MM.1S (cell line): ENCODE results near the gene ARL3.

Experiments
- DNase-seq: peaks from one replicate; pipeline ENCODE4 v3.0.0-alpha.2; 2015
- H2AFZ ChIP-seq: fragments of 300-600 bp; sonication (generic); 2 replicates; pipeline ENCODE4 v1.6.0; 2016; ENCODE audit warnings: antibody characterized with exemption, low read length
- H3F3A ChIP-seq: fragments of 300-600 bp; sonication (generic); 2 replicates; pipeline ENCODE4 v1.6.1; 2016; ENCODE audit warnings: mild to moderate bottlenecking, antibody characterized with exemption, low read length, moderate library complexity, mixed read lengths; ENCODE audit not compliant: insufficient read depth
- H3K27ac ChIP-seq: fragments of 300-600 bp; sonication (generic); 2 replicates; pipeline ENCODE4 v1.5.1; 2016; ENCODE audit warnings: mild to moderate bottlenecking, low read length
- H3K27me3 ChIP-seq: fragments of 300-600 bp; sonication (generic); replicated peaks from 2 replicates; pipeline ENCODE4 v1.6.0; 2016; ENCODE audit warnings: low read length; ENCODE audit not compliant: insufficient read depth
- H3K36me3 ChIP-seq: fragments of 300-600 bp; sonication (generic); replicated peaks from 2 replicates; pipeline ENCODE4 v1.6.1; 2016; ENCODE audit warnings: mild to moderate bottlenecking, low read length, mixed read lengths; ENCODE audit not compliant: insufficient read depth
- H3K4me1 ChIP-seq: fragments of 300-600 bp; sonication (generic); 2 replicates; pipeline ENCODE4 v1.6.1; 2016; ENCODE audit warnings: low read length, mixed read lengths
- H3K4me2 ChIP-seq: fragments of 300-600 bp; sonication (generic); 2 replicates; pipeline ENCODE4 v1.6.0; 2016; ENCODE audit warnings: low read depth, low read length
- H3K4me3 ChIP-seq: fragments of 300-600 bp; sonication (generic); 2 replicates; pipeline ENCODE4 v1.5.1; 2016; ENCODE audit warnings: low read length, mixed read lengths
- H3K79me2 ChIP-seq: fragments of 300-600 bp; sonication (generic); 2 replicates; pipeline ENCODE4 v1.6.1; 2016; ENCODE audit warnings: mixed run types, low read length, mixed read lengths
- H3K9ac ChIP-seq: fragments of 300-600 bp; sonication (generic); 2 replicates; pipeline ENCODE4 v1.6.1; 2016; ENCODE audit warnings: low read length, mixed read lengths
- H3K9me2 ChIP-seq: fragments of 300-600 bp; sonication (generic); replicated peaks from 2 replicates; pipeline ENCODE4 v1.6.1; 2016; ENCODE audit warnings: mild to moderate bottlenecking, low read length, mixed read lengths; ENCODE audit not compliant: insufficient read depth
- H3K9me3 ChIP-seq: fragments of 300-600 bp; sonication (generic); replicated peaks from 2 replicates; pipeline ENCODE4 v1.6.1; 2016; ENCODE audit warnings: mild to moderate bottlenecking, low read length, mixed read lengths; ENCODE audit not compliant: insufficient read depth
- H4K20me1 ChIP-seq: fragments of 300-600 bp; sonication (generic); 2 replicates; pipeline ENCODE4 v1.6.1; 2016; ENCODE audit warnings: mild to moderate bottlenecking, low read length, moderate library complexity, mixed read lengths; ENCODE audit not compliant: insufficient read depth
- CTCF ChIP-seq: fragments of 300-600 bp; sonication (generic); IDR thresholded peaks from 2 replicates; pipeline ENCODE4 v1.5.1; 2016; ENCODE audit warnings: antibody characterized with exemption, low read length, mixed read lengths
- EZH2 ChIP-seq: fragments of 300-600 bp; sonication (generic); optimal IDR thresholded peaks from 2 replicates; pipeline ENCODE3; 2017; ENCODE audit warnings: low read depth, mild to moderate bottlenecking, antibody characterized with exemption, low read length, mixed read lengths
- EZH2phosphoT487 ChIP-seq: fragments of 300-600 bp; sonication (generic); IDR thresholded peaks from 2 replicates; pipeline ENCODE4 v1.6.1; 2018; ENCODE audit warnings: antibody characterized with exemption, low read length

The ARL3 gene

GRCh38 chr10:102646610-102647442, 67.4 kb downstream of the ARL3 start:
- Histone ChIP-seq H3K27ac (peak overlapping the region; percentile 94; the same call in 1 of the 2 replicates), H3K36me3 (no peaks in the 10 kb centered on the region), H3K79me2 (peaks cover 82% of the 10 kb centered on the region), H3K4me3 (peak overlapping the region; percentile 94), H3F3A (peaks cover 24% of the 10 kb centered on the region), H3K9ac (peak overlapping the region; percentile 94), H3K9me2 (no peaks in the 10 kb centered on the region), H2AFZ (no peak overlapping the region), H3K4me2 (peak overlapping the region; percentile 85), H3K9me3 (no peaks in the 10 kb centered on the region), H3K27me3 (no peaks in the 10 kb centered on the region), H3K4me1 (peaks cover 51% of the 10 kb centered on the region), H4K20me1 (peaks cover 28% of the 10 kb centered on the region)
- no peak for DNase-seq
- TF ChIP-seq EZH2phosphoT487 (no peak), EZH2 (no peak), CTCF (no peak)

- no peaks in the 10 kb centered on the region for H3K27me3 ChIP-seq
- H2AFZ ChIP-seq: peak overlapping the region; percentile 25; the same call in 1 of the 2 replicates
- peak overlapping the region; percentile 94 for H3K27ac ChIP-seq
- no peaks in the 10 kb centered on the region for H3K9me3 ChIP-seq
- peaks cover 23% of the 10 kb centered on the region for H4K20me1 ChIP-seq
- H3K36me3 ChIP-seq: no peaks in the 10 kb centered on the region
- H3K9me2 ChIP-seq: no peaks in the 10 kb centered on the region
- peak overlapping the region; percentile 94 for H3K9ac ChIP-seq
- no peak for TF ChIP-seq CTCF
- TF ChIP-seq EZH2phosphoT487: no peak
- no peak for TF ChIP-seq EZH2
- peak overlapping the region; percentile 94 for H3K4me3 ChIP-seq
- peak overlapping the region; percentile 85 for H3K4me2 ChIP-seq
- peaks cover 28% of the 10 kb centered on the region for H3F3A ChIP-seq
- peaks cover 42% of the 10 kb centered on the region for H3K4me1 ChIP-seq
- DNase-seq: peak; percentile 85
- peaks cover 74% of the 10 kb centered on the region for H3K79me2 ChIP-seq
These were observed 68.2 kb downstream of the ARL3 start for GRCh38 chr10:102645741-102646609.

- Histone ChIP-seq H3K9ac (peak overlapping the region; percentile 94), H3K4me1 (peaks cover 36% of the 10 kb centered on the region), H3K4me2 (peak overlapping the region; percentile 85), H3K36me3 (no peaks in the 10 kb centered on the region), H3K9me2 (no peaks in the 10 kb centered on the region), H3K9me3 (no peaks in the 10 kb centered on the region), H3K27ac (peak overlapping the region; percentile 94), H3F3A (peaks cover 28% of the 10 kb centered on the region), H3K79me2 (peaks cover 68% of the 10 kb centered on the region), H4K20me1 (peaks cover 21% of the 10 kb centered on the region), H3K4me3 (peak overlapping the region; percentile 94), H3K27me3 (no peaks in the 10 kb centered on the region), H2AFZ (peak overlapping the region; percentile 39; the same call in 1 of the 2 replicates)
- no peak for DNase-seq
- TF ChIP-seq EZH2 (no peak), EZH2phosphoT487 (no peak), CTCF (no peak)
These were observed 68.8 kb downstream of the ARL3 start for GRCh38 chr10:102645388-102645740.
